HG02938 (cell line): ENCODE data around the gene STAB1.

Source experiments
- ATAC-seq: cut with Tn5 transposase; IDR thresholded peaks from one replicate; pipeline ENCODE4 v1.9.1; 2021; ENCODE audit warnings: mild to moderate bottlenecking, moderate library complexity; ENCODE audit not compliant: unreplicated experiment

The STAB1 gene

GRCh38 chr3:52557011-52557960 is 62.1 kb downstream of the STAB1 start:
- ATAC-seq: no peak

- ATAC-seq: no peak
Observed at GRCh38 chr3:52558436-52558835, 63.3 kb downstream of the STAB1 start.

GRCh38 chr3:52561028-52561747 is 66.0 kb downstream of the STAB1 start:
- no peak for ATAC-seq

- no peak for ATAC-seq
Observed at GRCh38 chr3:52563984-52564383, 68.8 kb downstream of the STAB1 start.

- ATAC-seq: no peak
Observed at GRCh38 chr3:52568069-52568468, 72.9 kb downstream of the STAB1 start.

- no peak for ATAC-seq
Observed at GRCh38 chr3:52570076-52570475, 74.9 kb downstream of the STAB1 start.

- no peak for ATAC-seq
Observed at GRCh38 chr3:52572221-52572620, 77.1 kb downstream of the STAB1 start.
